Left lung (tissue), 10 donors: Measurements from ENCODE around the gene SMCHD1. TPM values are rescaled to one million over a fixed set of nuclear protein-coding genes. Genes with fewer than 3 reads are reported as not detected.
"Not testable (repeated sequence)": the region's sequence is repeated elsewhere in the genome, so short reads cannot be mapped to it uniquely, and the experiment has no call there.

Source experiments
- ATAC-seq: fragments of 200-7000 bp; cut with Tn5 transposase; one replicate; pipeline ENCODE4 v1.9.1; 2020; ENCODE audit warnings: moderate library complexity
- DNase-seq, 4 donors: peaks; one replicate each; pipeline ENCODE4 v3.0.0-alpha.2; 2013 to 2020
- H3K27ac ChIP-seq, 2 donors: fragments of 200-600 bp; sonication (generic) in 1 of 2; one replicate each; pipeline versions ENCODE4 v1.5.0 to v1.8.0; 2020 to 2021
- H3K27me3 ChIP-seq, 2 donors: fragments of 200-600 bp; sonication (generic) in 1 of 2; one replicate each; pipeline versions ENCODE4 v1.5.0 to v1.8.0; 2020 to 2021
- H3K36me3 ChIP-seq, 2 donors: fragments of 200-600 bp; sonication (generic) in 1 of 2; one replicate each; pipeline versions ENCODE4 v1.5.0 to v1.8.0; 2020 to 2021
- H3K4me1 ChIP-seq, 2 donors: fragments of 200-600 bp; one replicate each; pipeline ENCODE4 v1.8.0; 2021
- H3K4me3 ChIP-seq, 2 donors: fragments of 200-600 bp; sonication (generic) in 1 of 2; one replicate each; pipeline versions ENCODE4 v1.5.0 to v1.8.0; 2020 to 2021; ENCODE audit warnings: mild to moderate bottlenecking in 1 of 2
- H3K9me3 ChIP-seq, 2 donors: fragments of 200-600 bp; sonication (generic) in 1 of 2; one replicate each; pipeline versions ENCODE4 v1.5.0 to v1.8.0; 2020 to 2021
- CTCF ChIP-seq, 2 donors: fragments of 200-600 bp; sonication (generic) in 1 of 2; IDR thresholded peaks; one replicate each; pipeline versions ENCODE4 v1.5.0 to v1.8.0; 2021; ENCODE audit warnings: antibody characterized with exemption in 2 of 2
- intact Hi-C, 2 donors: fragments of 100-400 bp; cut with DNase I; formaldehyde crosslinking; loops; one replicate each; pipeline versions ENCODE4 v1.11.2 to v1.14.2; 2022
- polyA plus RNA-seq, 6 donors: library from polyadenylated mRNA; unstranded; fragments of 120-200 nt; gene quantifications; one replicate each; pipeline ENCODE4 v1.2.1, GENCODE V29; 2013; ENCODE audit not compliant: insufficient read length in 6 of 6
- total RNA-seq, 2 donors: library from RNA; stranded (reverse); fragmentation: NEBNext Ultra II Directional; extraction: Animal tissue kit (Norgen Biotek cat#: 25700); gene quantifications; one replicate each; pipeline ENCODE4 v1.2.1, GENCODE V29; 2021
- donor health status: DM: no; HTN: yes; CAD: no.
- donor health status: DM: no; HTN: no; CAD: no.

Gene SMCHD1
- total and polyA plus RNA-seq, 8 donors = 42.3 to 83.1 (median 72.2) TPM

GRCh38 chr18:2805970-2806943, 150.7 kb downstream of the SMCHD1 start:
- no peak for TF ChIP-seq CTCF (IDR thresholded peaks at IDR 0.05)
- intact Hi-C loops = no loop called here
- ATAC-seq = no peak
- H3K9me3 ChIP-seq = peaks cover 0 to 18% of the 10 kb centered on the region in 2 donors
- no peak for DNase-seq
- no peak overlapping the region for H3K27ac ChIP-seq
- no peaks in the 10 kb centered on the region for H3K4me1 ChIP-seq
- peaks cover 0 to 23% of the 10 kb centered on the region in 2 donors for H3K36me3 ChIP-seq
- no peaks in the 10 kb centered on the region for H3K27me3 ChIP-seq
- no peak overlapping the region for H3K4me3 ChIP-seq

- ATAC-seq, H3K27me3 ChIP-seq, intact Hi-C loops, H3K4me3 ChIP-seq, H3K4me1 ChIP-seq, H3K27ac ChIP-seq, DNase-seq: not testable (repeated sequence)
- peaks cover 0 to 24% of the 10 kb centered on the region in 2 donors for H3K9me3 ChIP-seq
- H3K36me3 ChIP-seq = peaks cover 0 to 15% of the 10 kb centered on the region in 2 donors
These were observed 153.1 kb downstream of the SMCHD1 start for GRCh38 chr18:2808640-2809039.

DNA sequence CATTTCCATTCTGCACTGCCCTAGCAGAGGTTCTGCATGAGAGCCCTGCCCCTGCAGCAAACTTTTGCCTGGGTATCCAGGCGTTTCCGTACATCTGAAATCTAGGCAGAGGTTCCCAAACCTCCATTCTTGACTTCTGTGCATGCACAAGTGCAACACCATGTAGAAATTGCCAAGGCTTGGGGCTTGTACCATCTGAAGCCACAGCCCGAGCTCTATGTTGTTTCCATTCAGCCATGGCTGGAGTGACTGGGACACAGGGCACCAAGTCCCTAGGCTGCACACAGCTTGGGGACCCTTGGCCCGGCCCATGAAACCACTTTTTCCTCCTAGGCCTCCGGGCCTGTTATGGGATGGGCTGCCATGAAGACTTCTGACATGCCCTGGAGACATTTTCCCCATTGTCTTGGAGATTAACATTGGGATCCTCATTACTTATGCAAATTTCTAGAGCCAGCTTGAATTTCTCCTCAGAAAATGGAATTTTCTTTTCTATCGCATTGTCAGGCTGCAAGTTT, 154.2 kb downstream of the SMCHD1 start:
- peaks cover 0 to 33% of the 10 kb centered on the region in 2 donors for H3K9me3 ChIP-seq
- DNase-seq, H3K4me1 ChIP-seq, intact Hi-C loops, H3K27ac ChIP-seq, H3K27me3 ChIP-seq, ATAC-seq, H3K4me3 ChIP-seq: not testable (repeated sequence)
- H3K36me3 ChIP-seq = peaks cover 0 to 13% of the 10 kb centered on the region in 2 donors

- no peak for ATAC-seq
- H3K4me1 ChIP-seq = no peaks in the 10 kb centered on the region
These were observed 155.9 kb downstream of the SMCHD1 start for GRCh38 chr18:2811416-2811815.

GRCh38 chr18:2814928-2815327, 159.4 kb downstream of the SMCHD1 start:
- Histone ChIP-seq H3K4me1 (no peaks in the 10 kb centered on the region), H3K36me3 (no peaks in the 10 kb centered on the region), H3K27me3 (no peaks in the 10 kb centered on the region), H3K4me3 (no peak overlapping the region), H3K27ac (no peak overlapping the region), H3K9me3 (peaks cover 0 to 36% of the 10 kb centered on the region in 2 donors)
- no peak for ATAC-seq
- intact Hi-C loops = no loop called here
- TF ChIP-seq CTCF (IDR thresholded peaks at IDR 0.05) = no peak
- no peak for DNase-seq

More at GRCh38 chr18:2811416-2811815, 155.9 kb downstream of the SMCHD1 start:
- Histone ChIP-seq H3K27me3 (no peaks in the 10 kb centered on the region), H3K36me3 (no peaks in the 10 kb centered on the region), H3K4me3 (no peak overlapping the region), H3K9me3 (peaks cover 0 to 44% of the 10 kb centered on the region in 2 donors), H3K27ac (no peak overlapping the region)
- no peak for DNase-seq
- intact Hi-C loops = no loop called here
- no peak for TF ChIP-seq CTCF (IDR thresholded peaks at IDR 0.05)

- DNase-seq = no peak
- H3K36me3 ChIP-seq = no peaks in the 10 kb centered on the region
- no peak overlapping the region for H3K27ac ChIP-seq
- no peak overlapping the region for H3K4me3 ChIP-seq
- H3K4me1 ChIP-seq = no peaks in the 10 kb centered on the region
- H3K9me3 ChIP-seq = peaks cover 0 to 23% of the 10 kb centered on the region in 2 donors
- no peak for ATAC-seq
- intact Hi-C loops = no loop called here
- no peak for TF ChIP-seq CTCF (IDR thresholded peaks at IDR 0.05)
- no peaks in the 10 kb centered on the region for H3K27me3 ChIP-seq
These were observed 162.8 kb downstream of the SMCHD1 start for GRCh38 chr18:2818281-2818680.
